ENCODE results near the gene EGFL7.

Gene EGFL7

GRCh38 chr9:136674786-136675349, 12.2 kb downstream of the EGFL7 start:
- no peak for DNase-seq

DNA sequence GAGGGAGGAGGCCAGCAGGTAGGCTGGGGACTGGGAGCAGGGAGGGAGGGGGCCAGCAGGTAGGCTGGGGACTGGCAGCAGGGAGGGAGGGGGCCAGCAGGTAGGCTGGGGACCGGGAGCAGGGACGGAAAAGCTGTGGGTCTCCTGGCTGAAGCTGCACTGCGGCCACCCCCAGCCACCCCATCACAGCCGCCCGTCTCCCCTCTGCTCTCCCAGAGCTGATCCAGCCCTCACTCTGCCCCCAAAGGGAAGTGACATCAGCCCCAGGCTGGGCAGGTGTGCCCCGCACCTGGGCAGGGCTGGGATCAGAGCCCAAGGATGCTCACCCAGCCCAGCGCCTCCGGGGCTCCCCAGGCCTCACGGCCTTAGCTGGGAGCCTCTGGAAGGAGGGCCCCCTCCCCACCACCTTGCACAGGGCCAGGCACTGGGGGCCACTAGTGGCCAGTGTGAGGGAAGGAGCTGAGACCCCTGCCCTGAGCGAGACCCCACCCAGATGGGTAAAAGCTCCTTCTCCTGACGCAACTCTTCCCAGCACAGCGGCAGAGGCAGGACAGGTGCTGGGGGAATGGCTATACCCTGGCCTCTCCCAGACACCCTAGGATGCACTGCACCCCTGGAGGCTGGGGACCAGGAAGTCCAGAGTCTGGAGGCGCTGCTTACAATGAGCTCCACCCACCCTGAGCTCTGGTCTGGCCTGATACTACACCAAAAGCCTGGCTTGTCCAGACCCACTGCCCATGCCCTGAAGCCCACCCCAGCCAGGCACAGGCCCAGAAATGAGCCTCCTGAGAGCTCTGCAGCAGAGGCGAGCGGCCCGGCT, 13.0 kb downstream of the EGFL7 start:
- no peak for DNase-seq

DNA sequence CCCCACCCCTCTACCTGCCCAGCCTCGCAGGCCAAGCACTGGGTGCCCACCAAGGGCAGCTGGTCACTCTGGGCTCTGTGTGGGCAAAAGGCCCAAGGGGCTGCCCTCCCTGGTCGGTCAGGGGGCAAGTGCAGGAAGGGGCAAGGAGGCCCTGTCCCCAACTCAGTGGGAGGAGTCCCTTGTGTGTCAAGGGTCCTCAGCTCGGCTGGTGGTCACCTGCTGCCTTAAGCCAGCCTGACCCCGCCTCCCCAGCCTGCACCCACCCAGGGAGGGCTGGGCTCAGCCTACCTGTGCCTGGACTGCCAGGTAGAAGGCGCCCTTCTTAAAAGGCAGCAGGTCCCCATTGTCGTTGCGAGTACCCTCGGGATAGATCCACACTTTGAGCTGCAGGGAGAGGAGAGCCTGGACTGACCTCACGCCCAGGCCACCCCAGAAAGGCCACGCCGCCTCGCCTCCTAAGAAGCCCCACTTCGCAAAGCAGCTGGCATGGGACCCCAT, 13.6 kb downstream of the EGFL7 start:
- DNase-seq: no peak

DNA sequence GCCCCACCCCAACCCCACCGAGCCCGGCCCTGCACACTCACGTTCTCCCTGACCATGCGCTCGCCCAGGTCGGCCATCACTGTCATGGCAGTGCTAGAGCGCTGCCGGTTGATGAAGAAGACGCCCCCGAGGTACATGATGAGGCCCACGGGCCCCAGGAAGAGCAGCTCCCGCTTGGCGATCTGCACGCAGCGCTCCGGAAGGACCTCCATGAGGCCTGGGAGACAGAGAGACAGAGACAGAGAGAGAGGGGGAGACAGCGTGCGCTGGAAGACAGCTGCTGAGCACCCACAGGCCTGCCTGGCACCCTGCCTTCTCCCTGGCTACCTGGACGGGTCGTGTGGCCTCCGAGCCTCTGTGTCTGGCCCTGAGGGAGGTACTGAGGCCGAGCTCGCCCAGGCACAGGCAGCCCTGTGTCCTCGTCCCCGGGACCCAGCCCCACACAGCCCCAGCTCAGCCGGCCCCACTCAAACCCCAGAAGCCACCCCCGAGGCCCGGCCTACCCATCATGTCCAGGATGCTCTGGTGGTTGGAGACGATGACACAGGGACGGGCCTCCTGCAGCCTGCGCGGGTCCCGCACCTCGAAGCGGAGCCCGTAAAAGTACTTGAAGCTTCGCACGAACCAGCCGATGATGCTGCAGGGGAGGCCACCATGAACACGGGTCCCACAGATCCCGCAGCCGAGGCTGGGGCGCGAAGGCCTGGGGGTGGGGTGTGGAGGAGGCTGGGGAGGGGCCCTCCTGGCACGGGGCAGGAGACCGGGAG, 14.4 kb downstream of the EGFL7 start:
- DNase-seq: no peak

DNA sequence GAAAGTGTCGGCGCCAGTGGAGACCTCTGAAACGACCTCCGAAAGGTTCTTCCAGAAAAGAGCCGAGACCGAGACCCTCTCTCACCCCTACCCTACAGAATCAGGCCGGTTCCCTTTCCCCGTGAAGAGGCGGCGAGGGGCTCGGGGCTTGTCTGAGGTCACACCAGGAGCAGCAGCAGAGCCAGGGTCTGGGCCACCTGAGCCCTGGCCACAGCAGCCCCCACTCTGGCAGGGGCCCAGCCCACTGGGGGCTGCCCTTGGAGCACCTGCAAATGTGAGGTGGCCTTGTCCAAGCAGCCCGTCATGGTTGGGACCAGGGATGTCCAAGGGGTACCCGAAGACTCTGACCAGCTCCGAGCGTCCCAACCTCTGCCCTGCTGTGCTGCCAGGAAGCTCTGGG, 15.3 kb downstream of the EGFL7 start:
- DNase-seq: no peak

DNA sequence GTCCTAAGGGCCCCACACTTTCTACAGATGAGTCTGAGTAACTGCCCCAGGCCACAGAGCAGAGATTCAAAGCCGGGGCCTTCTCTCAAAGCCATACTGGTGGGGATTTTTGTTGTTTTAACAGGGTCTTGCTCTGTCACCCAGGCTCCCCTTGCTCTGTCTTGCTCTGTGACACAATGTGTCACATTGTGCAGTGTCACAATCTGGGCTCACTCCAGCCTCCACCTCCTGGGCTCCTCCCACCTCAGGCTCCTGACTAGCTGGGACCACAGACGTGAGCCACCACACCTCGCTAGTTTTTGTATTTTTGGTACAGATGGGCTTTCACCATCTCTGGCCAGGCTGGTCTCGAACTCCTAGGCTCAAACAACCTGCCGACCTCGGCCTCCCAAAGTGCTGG, 15.9 kb downstream of the EGFL7 start:
- no peak for DNase-seq

- no peak for DNase-seq
These were observed 16.8 kb downstream of the EGFL7 start for GRCh38 chr9:136679431-136679941.

GRCh38 chr9:136681029-136681428, 18.3 kb downstream of the EGFL7 start:
- no peak for DNase-seq

DNA sequence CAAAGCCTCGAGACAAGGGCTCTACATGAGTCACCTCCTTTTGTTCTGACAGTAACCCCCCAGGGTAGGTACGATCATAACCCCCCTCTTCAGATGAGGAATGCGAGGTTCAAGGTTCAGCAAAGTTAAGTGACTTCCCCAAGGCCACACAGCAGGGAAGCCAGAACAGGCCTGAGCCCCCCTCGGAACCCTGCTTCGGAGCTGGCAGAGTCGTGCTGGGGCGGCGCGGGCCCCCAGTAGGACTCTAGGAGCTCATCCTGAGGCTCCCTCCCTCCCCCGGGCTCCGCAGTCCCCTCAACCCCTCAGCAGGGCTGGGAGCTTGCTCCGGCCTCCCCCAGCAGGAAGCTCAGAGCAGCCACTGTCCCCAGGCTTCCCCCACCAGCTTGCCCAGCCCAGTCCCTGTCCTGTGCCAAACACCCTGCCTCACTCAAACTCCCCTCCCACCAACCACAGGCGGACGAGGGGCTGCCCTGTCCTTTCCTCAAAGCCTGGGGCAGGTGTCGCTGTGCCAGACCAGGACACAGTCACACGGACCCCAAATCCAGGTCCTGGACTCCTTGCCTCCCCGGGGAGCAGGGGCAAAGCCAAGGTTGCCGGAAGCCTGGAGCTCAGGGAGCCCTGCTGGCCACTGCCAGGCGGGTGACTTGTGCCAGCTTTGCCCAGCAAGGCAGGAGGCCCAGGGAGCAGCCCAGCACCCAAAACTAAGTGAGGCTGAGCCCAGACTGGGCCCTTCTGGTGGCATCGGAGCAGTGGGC, 19.4 kb downstream of the EGFL7 start:
- no peak for DNase-seq

DNA sequence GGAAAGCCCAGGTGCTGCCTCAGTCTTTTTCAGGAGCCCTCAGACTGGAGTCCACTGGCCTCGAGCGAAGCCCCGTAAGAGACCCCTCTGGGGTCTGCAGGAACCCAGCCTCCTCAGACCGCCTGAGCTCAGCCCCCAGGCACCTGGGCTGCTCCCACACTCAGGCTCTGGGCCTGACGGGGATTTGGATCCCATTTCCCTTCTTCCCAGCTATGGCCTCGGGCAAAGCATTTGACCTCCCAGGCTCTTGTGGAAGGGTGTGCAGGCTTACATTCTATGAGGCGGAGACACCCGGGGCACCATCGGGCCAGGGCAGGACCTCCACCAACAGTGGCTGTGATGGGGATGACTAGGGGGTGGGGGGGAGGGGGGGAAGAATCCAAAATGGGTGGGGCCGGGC, 20.0 kb downstream of the EGFL7 start:
- no peak for DNase-seq

- DNase-seq: no peak
These were observed 20.5 kb downstream of the EGFL7 start for GRCh38 chr9:136683173-136683745.

DNA sequence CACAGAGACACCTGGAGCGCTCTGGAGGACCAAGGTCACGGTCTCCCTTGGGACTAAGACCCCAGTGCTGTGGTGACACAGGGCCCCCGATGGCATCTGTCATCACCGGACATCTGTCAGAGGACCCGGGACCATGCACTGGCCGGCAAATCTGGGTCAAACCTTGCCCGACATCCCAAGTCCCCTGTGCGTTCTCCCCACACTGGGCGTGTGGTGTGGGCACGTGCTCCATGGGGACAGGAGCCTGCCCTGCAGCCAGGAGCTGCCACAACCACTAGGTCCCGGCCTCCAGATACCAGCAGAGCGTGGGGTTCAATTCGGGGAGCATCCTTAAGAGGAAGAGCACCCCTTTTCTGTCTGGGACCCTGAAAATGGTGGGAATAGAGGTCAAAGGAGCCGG, 21.0 kb downstream of the EGFL7 start:
- no peak for DNase-seq

DNA sequence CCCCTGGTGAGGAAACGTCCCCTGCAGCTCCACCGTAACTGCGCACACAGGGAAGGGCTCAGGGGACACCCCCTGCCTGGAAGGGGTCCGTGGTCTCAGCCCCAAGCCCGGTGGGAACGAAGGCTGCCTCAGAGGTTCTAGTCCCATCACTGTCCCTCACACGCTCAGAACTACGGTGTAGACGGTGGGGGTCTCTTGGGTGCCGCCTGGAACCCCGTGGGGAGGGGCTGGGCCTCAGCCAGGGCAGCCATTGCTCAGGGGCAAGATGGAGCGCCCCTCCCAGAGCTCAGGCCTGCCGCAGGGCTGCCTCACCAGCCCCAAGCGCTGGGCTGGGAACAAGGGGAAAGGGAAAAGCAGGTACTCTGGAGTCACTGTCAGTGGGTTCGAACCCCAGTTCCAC, 21.6 kb downstream of the EGFL7 start:
- DNase-seq: no peak

DNA sequence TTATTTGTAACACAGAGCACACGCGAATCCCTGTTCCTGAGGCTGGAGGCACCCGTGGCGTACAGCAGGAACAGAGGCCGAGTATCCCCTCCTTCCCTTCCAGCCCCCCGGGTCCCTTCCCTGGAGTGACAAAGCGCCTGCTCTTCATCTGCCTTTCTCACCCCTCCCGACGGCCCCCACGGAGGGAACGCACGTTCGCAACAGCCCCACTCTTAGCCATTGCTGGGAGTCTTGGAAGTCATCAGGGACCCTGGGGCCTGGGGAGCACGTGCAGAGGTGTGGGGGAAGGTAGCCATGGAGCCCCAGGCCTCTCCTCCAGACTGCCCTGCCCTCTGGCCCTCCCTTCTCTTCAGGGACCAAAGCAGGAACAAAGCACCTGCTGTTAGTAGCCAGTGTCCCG, 22.1 kb downstream of the EGFL7 start:
- no peak for DNase-seq

GRCh38 chr9:136685216-136685615, 22.5 kb downstream of the EGFL7 start:
- no peak for DNase-seq

DNA sequence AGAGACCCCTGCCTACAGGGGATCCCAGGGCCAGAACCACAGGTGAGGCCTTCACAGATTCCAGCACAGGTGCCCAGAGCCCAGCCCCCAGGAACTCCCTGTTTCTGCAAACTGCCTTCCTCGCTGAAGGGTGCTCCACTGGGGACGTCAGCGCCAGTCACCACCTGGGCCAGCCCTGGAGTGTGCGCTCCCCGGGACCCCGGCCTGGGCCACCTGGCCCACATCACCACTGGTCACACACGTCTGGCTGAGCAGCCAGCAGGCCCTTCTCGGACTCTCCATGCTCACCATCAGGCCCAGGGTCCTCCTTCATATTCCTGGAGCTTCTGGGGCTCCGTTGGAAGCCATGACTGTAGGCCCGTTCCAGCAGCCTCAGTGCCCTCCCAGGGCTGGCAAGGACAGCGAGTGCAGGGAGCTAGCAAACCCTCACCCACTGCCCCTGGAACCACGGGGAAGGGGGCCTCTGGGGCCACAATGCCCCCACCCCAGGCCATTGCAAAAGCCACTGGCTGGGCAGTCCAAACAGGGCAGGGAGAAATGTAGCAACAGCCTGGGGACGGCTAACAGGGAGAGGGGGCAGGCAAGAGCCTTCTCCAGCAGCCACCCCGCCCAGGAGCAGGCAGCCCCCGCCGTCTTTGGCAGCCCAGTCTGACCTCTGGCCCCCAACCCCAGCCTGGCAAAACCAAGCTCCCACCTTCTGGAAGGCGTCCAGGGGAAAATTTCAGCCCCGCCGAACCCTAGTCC, 23.2 kb downstream of the EGFL7 start:
- no peak for DNase-seq

DNA sequence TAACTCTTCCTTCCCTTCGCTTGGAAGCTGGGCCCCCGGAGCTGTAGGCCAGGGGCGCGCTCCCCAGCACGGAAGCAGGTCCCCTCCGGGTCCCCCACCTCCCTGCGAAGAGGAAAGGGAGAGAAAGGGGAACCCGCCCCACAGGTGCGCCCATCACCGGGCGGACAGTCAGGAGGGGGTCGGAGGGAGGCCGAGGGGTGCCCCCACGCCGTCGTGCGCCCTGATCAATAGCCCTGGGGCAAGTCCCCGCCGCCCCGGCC, 23.7 kb downstream of the EGFL7 start:
- DNase-seq: no peak

- DNase-seq: no peak
These were observed 24.3 kb downstream of the EGFL7 start, which contains the start of gene AGPAT2 for GRCh38 chr9:136686794-136687711. TSS of gene AGPAT2 (minus strand) at chr9:136687457. CDS start at chr9:136687357, 100 bp downstream.

DNA sequence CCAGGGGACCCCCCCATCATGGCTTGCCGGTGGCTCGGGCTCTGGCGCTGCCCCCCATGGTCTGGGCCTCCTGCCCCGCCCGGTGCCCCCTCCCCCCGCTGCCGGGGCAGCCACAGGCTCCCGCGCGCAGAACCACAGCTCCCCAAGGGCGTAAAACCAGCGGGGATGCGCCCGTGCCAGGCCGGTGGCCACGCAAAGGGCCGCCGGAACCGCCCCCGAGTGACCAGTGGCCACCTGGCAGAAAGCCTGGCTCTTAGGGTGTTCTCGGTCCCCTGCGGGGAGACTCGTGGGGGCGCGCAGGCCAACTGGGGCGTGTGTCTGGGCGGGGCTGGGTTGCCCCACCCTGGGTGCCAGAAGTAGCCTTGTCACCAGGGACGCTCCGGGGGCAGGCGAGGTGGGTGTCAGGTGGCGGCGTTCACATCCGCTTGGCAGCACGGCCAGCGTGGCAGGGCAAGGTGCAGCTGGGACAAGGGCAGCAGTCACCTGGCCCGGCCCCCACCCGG, 25.1 kb downstream of the EGFL7 start:
- DNase-seq: no peak

GRCh38 chr9:136688274-136689107, 25.8 kb downstream of the EGFL7 start:
- no peak for DNase-seq

All from NCI-H524 treated with DMSO at 0.1 percent for 48 hours (cell line).